ENCODE results near the gene SNRPA1. TPM values are rescaled to one million over a fixed set of nuclear protein-coding genes. Genes with fewer than 3 reads are reported as not detected.

Gene SNRPA1
- total RNA-seq, 4 donors from 2014 or later = 25.6 to 47.7 (median 29.3) TPM

DNA sequence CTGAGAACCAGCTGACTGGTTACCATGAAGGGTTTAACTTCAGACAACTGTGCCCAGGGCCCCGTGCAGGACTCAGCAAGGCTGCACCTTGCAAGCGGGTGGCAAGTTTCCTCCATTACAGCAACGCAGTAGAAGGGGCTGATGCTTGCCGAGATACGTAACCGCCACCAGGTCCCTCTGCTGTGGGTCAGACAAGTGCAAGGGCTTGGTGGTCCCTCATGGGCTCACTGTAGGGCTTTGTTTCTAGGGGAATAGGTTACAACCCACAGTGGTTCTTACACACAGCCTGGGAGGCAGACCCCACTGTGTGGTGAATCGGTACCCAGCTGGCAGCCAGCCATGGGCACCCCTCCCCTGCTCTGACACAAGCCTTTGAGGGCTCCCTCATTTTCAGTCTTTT lies 15.5 kb upstream of the SNRPA1 start:
- no peak for DNase-seq (ENCODE audit: low spot score)
- TF ChIP-seq, protein P1, sequence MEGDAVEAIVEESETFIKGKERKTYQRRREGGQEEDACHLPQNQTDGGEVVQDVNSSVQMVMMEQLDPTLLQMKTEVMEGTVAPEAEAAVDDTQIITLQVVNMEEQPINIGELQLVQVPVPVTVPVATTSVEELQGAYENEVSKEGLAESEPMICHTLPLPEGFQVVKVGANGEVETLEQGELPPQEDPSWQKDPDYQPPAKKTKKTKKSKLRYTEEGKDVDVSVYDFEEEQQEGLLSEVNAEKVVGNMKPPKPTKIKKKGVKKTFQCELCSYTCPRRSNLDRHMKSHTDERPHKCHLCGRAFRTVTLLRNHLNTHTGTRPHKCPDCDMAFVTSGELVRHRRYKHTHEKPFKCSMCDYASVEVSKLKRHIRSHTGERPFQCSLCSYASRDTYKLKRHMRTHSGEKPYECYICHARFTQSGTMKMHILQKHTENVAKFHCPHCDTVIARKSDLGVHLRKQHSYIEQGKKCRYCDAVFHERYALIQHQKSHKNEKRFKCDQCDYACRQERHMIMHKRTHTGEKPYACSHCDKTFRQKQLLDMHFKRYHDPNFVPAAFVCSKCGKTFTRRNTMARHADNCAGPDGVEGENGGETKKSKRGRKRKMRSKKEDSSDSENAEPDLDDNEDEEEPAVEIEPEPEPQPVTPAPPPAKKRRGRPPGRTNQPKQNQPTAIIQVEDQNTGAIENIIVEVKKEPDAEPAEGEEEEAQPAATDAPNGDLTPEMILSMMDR (IDR thresholded peaks at IDR 0.05) = no peak
- no peak for ATAC-seq (ENCODE audit: low FRiP score)

DNA sequence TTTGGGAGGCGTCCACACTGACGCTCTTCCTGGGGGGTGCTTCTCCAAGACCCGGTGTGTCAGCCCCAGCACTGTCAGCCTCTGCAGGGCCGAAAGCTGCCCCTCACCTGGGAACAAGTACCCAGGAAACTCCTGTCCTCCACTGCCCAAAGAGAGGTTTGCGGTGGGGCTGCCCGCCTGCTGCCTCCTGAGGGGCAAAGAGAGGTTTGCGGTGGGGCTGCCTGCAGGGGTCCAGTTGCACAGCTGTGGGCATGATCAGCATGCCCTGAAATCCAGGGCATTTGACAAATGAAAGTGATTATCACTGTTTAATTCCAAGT lies 15.1 kb upstream of the SNRPA1 start:
- ATAC-seq (ENCODE audit: low FRiP score) = no peak
- TF ChIP-seq, protein P1 (IDR thresholded peaks at IDR 0.05) = no peak
- DNase-seq (ENCODE audit: low spot score) = no peak

GRCh38 chr15:101309436-101310160 lies 14.6 kb upstream of the SNRPA1 start:
- ATAC-seq (ENCODE audit: low FRiP score) (no peak), DNase-seq (ENCODE audit: low spot score) (no peak)
- TF ChIP-seq, protein P1 (IDR thresholded peaks at IDR 0.05) = no peak

DNA sequence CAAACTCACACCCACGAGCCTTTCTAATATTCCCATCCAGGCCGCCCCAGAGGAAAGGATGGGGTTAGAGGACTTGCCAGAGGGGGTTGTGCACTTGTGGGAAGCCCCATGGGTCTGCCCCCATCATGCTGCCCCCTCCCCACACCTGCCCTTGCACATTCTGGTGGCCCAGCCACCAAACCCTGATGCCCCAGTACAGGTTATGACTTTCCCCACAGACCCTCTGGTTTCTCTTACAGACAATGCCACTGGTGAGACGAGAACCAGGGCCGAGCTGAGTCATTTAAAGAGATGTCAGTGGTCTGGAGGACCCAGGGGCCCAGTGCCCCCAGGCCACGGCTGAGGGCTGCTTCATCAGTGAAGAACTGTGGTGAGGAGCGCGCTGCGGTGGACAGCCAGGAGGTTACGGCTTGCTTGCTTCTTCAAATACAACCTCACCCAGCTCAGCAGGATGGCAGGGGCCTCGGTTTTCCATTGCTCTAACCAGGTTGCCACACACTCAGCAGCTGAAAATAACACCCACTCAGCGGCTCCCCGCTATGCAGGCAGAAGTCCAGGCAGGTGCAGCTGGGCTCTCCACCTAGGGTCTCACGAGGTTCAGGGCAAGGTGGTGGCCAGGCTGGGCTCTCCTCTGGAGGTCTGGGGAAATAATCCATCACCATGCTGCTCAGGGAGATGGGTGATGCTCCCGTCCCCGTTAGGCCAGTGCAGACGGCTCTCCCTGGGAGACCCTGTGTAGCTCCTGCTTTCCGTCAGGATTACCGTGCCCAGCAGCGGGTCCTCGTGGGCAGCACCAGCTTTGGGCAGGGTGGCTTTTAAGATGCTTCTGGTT lies 13.8 kb upstream of the SNRPA1 start:
- no peak for ATAC-seq (ENCODE audit: low FRiP score)
- TF ChIP-seq, protein P1 (IDR thresholded peaks at IDR 0.05) = no peak
- DNase-seq (ENCODE audit: low spot score) = no peak

DNA sequence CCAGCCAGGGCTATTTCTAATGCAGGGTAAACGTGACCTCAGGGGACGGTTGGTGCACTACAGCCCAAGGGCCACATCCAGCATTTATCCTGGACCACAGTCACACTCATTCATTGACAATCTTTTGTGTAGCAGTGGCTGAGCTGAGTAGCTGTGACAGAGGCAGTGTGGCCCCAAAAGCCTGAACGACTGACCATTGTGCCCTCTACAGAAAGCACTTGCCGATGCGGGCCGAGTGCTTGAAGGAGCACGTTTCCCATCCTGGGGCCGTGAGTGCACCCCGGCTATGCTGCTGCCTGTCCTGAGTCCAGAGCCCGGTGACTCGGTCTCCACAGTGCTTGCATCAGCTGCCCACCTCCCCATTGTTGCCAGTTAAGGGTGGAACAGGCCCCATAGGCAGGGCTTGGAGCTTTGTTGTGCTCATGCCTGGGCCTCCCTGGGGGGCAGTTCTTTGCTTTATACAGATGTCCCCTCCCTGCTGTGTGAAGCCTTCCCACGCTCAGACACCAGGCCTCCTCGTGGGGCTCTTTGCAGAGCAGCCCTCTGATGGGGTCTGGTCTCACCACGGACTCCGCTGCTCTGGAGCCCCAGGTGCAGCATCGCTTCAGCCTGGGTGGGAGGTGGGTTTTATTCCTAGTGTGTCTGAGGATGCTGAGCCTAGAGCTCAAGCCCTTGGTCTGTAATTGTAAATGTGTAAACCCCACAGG lies 13.0 kb upstream of the SNRPA1 start:
- TF ChIP-seq, protein P1 (IDR thresholded peaks at IDR 0.05) = no peak
- ATAC-seq (ENCODE audit: low FRiP score) = no peak
- no peak for DNase-seq (ENCODE audit: low spot score)

- ATAC-seq (ENCODE audit: low FRiP score) = no peak
- no peak for DNase-seq (ENCODE audit: low spot score)
- TF ChIP-seq, protein P1 (IDR thresholded peaks at IDR 0.05) = no peak
These were observed 12.2 kb upstream of the SNRPA1 start for GRCh38 chr15:101307048-101307896.

Data from omental fat pad (tissue), 4 donors.